Measurements from ENCODE around the gene IFI44. TPM values are rescaled to one million over a fixed set of nuclear protein-coding genes. Genes with fewer than 3 reads are reported as not detected.

IFI44 gene
- total and polyA plus RNA-seq, 7 donors = 3.3 to 6.8 (median 4.3) TPM

DNA sequence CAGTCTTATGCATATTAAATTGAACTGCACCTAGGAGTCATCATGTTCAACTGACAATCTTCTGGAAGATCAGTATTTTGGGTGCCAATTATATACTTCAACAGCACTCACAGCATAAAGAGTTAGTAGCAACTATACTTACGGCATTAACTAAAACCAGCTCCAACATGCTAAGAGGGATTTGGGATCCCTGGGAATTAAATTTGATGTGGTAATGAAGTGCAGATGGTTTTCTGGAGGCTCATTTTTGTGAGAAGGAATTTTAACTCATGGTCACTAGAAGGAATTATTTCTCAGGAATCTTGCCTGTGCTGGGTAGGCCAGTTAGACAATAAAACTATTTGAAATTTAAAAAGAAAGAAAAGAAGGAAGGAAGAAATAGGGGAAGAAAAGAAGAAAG is 18.3 kb downstream of the IFI44 start:
- Histone ChIP-seq H3K9me3 (no peaks in the 10 kb centered on the region), H3K27ac (no peak overlapping the region), H3K27me3 (ENCODE audit: insufficient read depth in 3 of 3, low read length in 2 of 3) (no peaks in the 10 kb centered on the region), H3K36me3 (ENCODE audit: insufficient read depth in 1 of 2, low read depth in 1 of 2) (no peaks in the 10 kb centered on the region), H3K4me1 (no peaks in the 10 kb centered on the region), H3K4me3 (no peak overlapping the region)
- ATAC-seq = no peak
- TF ChIP-seq, protein P1, sequence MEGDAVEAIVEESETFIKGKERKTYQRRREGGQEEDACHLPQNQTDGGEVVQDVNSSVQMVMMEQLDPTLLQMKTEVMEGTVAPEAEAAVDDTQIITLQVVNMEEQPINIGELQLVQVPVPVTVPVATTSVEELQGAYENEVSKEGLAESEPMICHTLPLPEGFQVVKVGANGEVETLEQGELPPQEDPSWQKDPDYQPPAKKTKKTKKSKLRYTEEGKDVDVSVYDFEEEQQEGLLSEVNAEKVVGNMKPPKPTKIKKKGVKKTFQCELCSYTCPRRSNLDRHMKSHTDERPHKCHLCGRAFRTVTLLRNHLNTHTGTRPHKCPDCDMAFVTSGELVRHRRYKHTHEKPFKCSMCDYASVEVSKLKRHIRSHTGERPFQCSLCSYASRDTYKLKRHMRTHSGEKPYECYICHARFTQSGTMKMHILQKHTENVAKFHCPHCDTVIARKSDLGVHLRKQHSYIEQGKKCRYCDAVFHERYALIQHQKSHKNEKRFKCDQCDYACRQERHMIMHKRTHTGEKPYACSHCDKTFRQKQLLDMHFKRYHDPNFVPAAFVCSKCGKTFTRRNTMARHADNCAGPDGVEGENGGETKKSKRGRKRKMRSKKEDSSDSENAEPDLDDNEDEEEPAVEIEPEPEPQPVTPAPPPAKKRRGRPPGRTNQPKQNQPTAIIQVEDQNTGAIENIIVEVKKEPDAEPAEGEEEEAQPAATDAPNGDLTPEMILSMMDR (IDR thresholded peaks at IDR 0.05) = no peak
- no peak for DNase-seq
- 85 to 94% (median 91%) methylated on average over 1 of the region's 1 CpG for WGBS, 3 donors
- intact Hi-C loops (cut with DNase I) = no loop called here

DNA sequence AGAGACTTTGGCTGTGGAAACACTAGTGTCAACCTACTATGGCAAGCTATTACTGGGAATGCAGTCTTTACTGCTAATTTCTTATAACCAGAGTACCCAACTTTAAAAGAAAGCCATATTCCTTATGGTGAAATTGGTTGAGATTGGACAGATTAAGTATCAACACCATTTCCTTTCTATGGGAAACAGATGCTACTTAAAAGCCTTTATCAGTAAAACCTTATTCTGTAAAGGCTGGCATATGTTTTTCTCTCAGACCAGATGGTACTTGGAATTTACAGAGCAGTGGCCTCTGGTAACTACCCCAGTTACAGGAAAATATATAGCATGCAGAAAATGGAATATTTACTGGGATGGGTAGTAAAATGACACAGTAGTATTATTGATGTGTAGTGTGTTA is 18.8 kb downstream of the IFI44 start:
- no peaks in the 10 kb centered on the region for H3K27me3 ChIP-seq (ENCODE audit: insufficient read depth in 3 of 3, low read length in 2 of 3)
- intact Hi-C loops (cut with DNase I) = no loop called here

DNA sequence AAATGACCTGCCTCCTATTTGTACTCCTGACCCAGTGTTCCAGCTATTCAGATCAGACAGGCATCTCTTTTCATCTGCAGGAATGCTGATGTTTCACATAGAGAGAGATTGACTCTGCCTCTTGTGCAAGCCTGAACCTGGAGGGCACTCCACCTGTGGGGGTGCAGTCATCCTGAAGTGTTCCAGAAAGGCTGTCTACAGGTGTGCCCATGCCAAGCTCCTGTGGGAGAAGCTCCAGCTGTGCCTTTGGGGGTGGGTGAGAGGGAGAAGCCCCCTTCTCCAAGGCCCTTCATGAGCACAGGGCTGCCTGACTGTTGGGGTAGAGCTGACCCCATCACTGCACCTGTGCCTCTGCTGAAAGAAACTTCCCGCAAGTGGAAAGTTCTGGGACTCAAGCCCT is 22.8 kb downstream of the IFI44 start:
- TF ChIP-seq, protein P1 (IDR thresholded peaks at IDR 0.05) = no peak
- DNase-seq (no peak), ATAC-seq (no peak)
- H3K9me3 ChIP-seq = no peaks in the 10 kb centered on the region
- H3K4me3 ChIP-seq = no peak overlapping the region
- WGBS, 3 donors = 36 to 93% (median 76%) methylated on average over 1 of the region's 1 CpG
- H3K27ac ChIP-seq = no peak overlapping the region
- intact Hi-C loops (cut with DNase I) = loop anchor here in 1 of 2 donors (2.0 kb wide), 1 partner anchor 54 kb away; no protein-coding TSS in a partner anchor
- H3K36me3 ChIP-seq (ENCODE audit: insufficient read depth in 1 of 2, low read depth in 1 of 2) = no peaks in the 10 kb centered on the region
- H3K4me1 ChIP-seq = no peaks in the 10 kb centered on the region
- no peaks in the 10 kb centered on the region for H3K27me3 ChIP-seq (ENCODE audit: insufficient read depth in 3 of 3, low read length in 2 of 3)

More for the DNA sequence above, 18.8 kb downstream of the IFI44 start:
- H3K36me3 ChIP-seq (ENCODE audit: insufficient read depth in 1 of 2, low read depth in 1 of 2) = no peaks in the 10 kb centered on the region
- H3K4me1 ChIP-seq = no peaks in the 10 kb centered on the region
- DNase-seq = no peak
- H3K4me3 ChIP-seq = no peak overlapping the region
- H3K27ac ChIP-seq = no peak overlapping the region
- TF ChIP-seq, protein P1 (IDR thresholded peaks at IDR 0.05) = no peak
- ATAC-seq = no peak
- H3K9me3 ChIP-seq = no peaks in the 10 kb centered on the region

- DNase-seq = no peak
- no peak overlapping the region for H3K27ac ChIP-seq
- WGBS, 3 donors = 90 to 94% (median 92%) methylated on average over 5 of the region's 5 CpGs
- no peak for ATAC-seq
- no peaks in the 10 kb centered on the region for H3K4me1 ChIP-seq
- H3K27me3 ChIP-seq (ENCODE audit: insufficient read depth in 3 of 3, low read length in 2 of 3) = no peaks in the 10 kb centered on the region
- no peak overlapping the region for H3K4me3 ChIP-seq
- H3K36me3 ChIP-seq (ENCODE audit: insufficient read depth in 1 of 2, low read depth in 1 of 2) = no peaks in the 10 kb centered on the region
- no peaks in the 10 kb centered on the region for H3K9me3 ChIP-seq
- TF ChIP-seq, protein P1 (IDR thresholded peaks at IDR 0.05) = no peak
- intact Hi-C loops (cut with DNase I) = loop anchor here in 1 of 2 donors (2.0 kb wide), 1 partner anchor 54 kb away; no protein-coding TSS in a partner anchor
These were observed 23.5 kb downstream of the IFI44 start for GRCh38 chr1:78673120-78673519.

DNA sequence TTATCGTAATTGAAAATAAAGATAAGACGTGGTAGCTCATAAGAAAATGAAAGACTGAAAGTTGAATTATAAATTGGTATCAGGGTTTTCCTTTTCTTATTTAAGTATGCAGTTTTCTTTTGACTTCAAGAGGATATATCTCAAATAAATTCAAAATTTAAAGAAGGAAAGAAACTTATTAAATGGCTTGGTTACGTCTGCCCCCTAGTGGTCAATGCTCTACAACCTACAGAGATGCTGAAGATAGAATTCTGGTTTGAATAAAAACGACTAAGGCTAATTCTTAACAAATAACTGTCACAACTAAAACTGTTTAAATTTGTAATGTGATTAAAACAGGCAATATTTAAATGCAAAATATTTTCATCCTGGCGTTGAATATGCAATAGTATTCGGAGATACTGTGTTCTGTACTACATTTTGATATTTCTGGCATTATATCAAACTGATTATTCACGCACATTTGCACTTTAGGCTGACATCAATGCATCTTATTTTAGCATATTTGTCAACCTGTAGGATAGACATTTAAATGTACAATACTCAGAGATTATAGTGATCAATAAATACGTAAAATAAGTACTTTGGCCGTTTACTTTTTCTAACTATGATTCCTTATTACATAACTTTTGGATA is 26.8 kb downstream of the IFI44 start:
- H3K36me3 ChIP-seq (ENCODE audit: insufficient read depth in 1 of 2, low read depth in 1 of 2) = no peaks in the 10 kb centered on the region
- peak in 2 of 4 donors; percentile 51 to 73 for ATAC-seq
- TF ChIP-seq, protein P1 (IDR thresholded peaks at IDR 0.05) = peak; percentile 89
- WGBS, 3 donors = 37 to 44% (median 40%) methylated on average over 9 of the region's 9 CpGs
- DNase-seq = no peak
- no peaks in the 10 kb centered on the region for H3K27me3 ChIP-seq (ENCODE audit: insufficient read depth in 3 of 3, low read length in 2 of 3)
- H3K4me1 ChIP-seq = no peaks in the 10 kb centered on the region
- H3K27ac ChIP-seq = no peak overlapping the region
- intact Hi-C loops (cut with DNase I) = loop anchor here (1.0 to 5.0 kb wide), 2 partner anchors 59 to 529 kb away; no protein-coding TSS in a partner anchor
- no peak overlapping the region for H3K4me3 ChIP-seq
- H3K9me3 ChIP-seq = no peaks in the 10 kb centered on the region
